Loucy (cell line): Measurements from ENCODE around the gene KCNQ5.

Experiments used
- H2AFZ ChIP-seq: fragments of 200-600 bp; sonication (generic); 2 replicates; pipeline ENCODE4 v1.6.0; 2016; ENCODE audit warnings: antibody characterized with exemption, mild to moderate bottlenecking, low read length, moderate library complexity
- H3F3A ChIP-seq: fragments of 200-600 bp; 2 replicates; pipeline ENCODE4 v1.6.0; 2016; ENCODE audit warnings: antibody characterized with exemption, low read depth, mild to moderate bottlenecking
- H3K27me3 ChIP-seq: fragments of 200-600 bp; sonication (generic); 2 replicates; pipeline ENCODE4 v1.6.1; 2014; ENCODE audit warnings: low read length, mild to moderate bottlenecking; ENCODE audit not compliant: insufficient read depth, poor library complexity, severe bottlenecking
- H3K36me3 ChIP-seq: fragments of 200-600 bp; sonication (generic); 2 replicates; pipeline ENCODE4 v1.6.1; 2016; ENCODE audit warnings: low read length; ENCODE audit not compliant: insufficient read depth
- H3K4me1 ChIP-seq: fragments of 200-600 bp; sonication (generic); 2 replicates; pipeline ENCODE4 v1.5.1; 2014; ENCODE audit warnings: low read length, mild to moderate bottlenecking; ENCODE audit not compliant: insufficient read depth, poor library complexity, severe bottlenecking
- H3K4me2 ChIP-seq: fragments of 200-600 bp; sonication (generic); 2 replicates; pipeline ENCODE4 v1.6.0; 2014; ENCODE audit warnings: antibody characterized with exemption, low read length, low read depth, mild to moderate bottlenecking; ENCODE audit not compliant: poor library complexity, severe bottlenecking
- H3K4me3 ChIP-seq: fragments of 200-600 bp; sonication (generic); 2 replicates; pipeline ENCODE4 v1.5.1; 2014; ENCODE audit warnings: low read length, mild to moderate bottlenecking, mixed read lengths; ENCODE audit not compliant: poor library complexity, severe bottlenecking
- H3K79me2 ChIP-seq: fragments of 200-600 bp; sonication (generic); 2 replicates; pipeline ENCODE4 v1.6.1; 2014; ENCODE audit warnings: low read length; ENCODE audit not compliant: insufficient read depth
- H3K9ac ChIP-seq: fragments of 200-600 bp; sonication (generic); 2 replicates; pipeline ENCODE4 v1.6.0; 2014; ENCODE audit warnings: mild to moderate bottlenecking, low read depth, low read length, moderate library complexity; ENCODE audit not compliant: poor library complexity, severe bottlenecking
- H3K9me2 ChIP-seq: fragments of 200-600 bp; sonication (generic); replicated peaks from 2 replicates; pipeline ENCODE4 v1.6.1; 2016; ENCODE audit warnings: low read depth, low read length, mixed read lengths
- H3K9me3 ChIP-seq: fragments of 200-600 bp; sonication (generic); 2 replicates; pipeline ENCODE4 v1.6.1; 2014; ENCODE audit warnings: mild to moderate bottlenecking, antibody characterized with exemption, low read length, low read depth; ENCODE audit not compliant: insufficient read depth
- H4K20me1 ChIP-seq: fragments of 200-600 bp; sonication (generic); 2 replicates; pipeline ENCODE4 v1.6.0; 2014; ENCODE audit warnings: antibody characterized with exemption, low read length, mild to moderate bottlenecking; ENCODE audit not compliant: insufficient read depth, poor library complexity, severe bottlenecking
- EZH2phosphoT487 ChIP-seq: fragments of 200-600 bp; IDR thresholded peaks from 2 replicates; pipeline ENCODE4 v1.6.1; 2018; ENCODE audit warnings: antibody characterized with exemption, mild to moderate bottlenecking, moderate library complexity, borderline replicate concordance
- TF ChIP-seq, protein P1 (sequence below): fragments of 200-600 bp; sonication (generic); conservative IDR thresholded peaks from 2 replicates; pipeline ENCODE4 v1.5.1; 2014; ENCODE audit warnings: mild to moderate bottlenecking, antibody characterized with exemption, low read length

The KCNQ5 gene

DNA sequence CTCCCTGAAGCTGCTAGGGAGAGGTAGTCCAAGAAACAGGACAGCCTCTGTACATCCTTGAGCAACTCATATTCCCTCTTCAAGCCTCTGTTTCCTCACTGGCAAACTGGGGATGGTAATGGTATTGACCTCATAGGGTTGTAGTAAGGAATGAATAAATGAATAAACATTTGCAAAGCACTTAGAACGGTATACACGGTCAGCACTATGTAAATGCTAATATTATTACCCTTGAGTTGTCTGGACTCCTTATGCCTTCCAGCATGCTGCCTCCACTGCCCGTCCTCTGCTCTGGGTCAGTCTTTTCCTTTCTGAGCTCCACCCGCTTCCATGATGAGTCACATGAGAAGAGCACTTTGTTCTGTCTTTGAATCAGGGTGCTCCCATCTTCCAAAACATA, 552.8 kb downstream of the KCNQ5 start:
- Histone ChIP-seq H3K4me3 (no peak overlapping the region), H3K4me1 (no peaks in the 10 kb centered on the region), H4K20me1 (no peaks in the 10 kb centered on the region), H3F3A (no peaks in the 10 kb centered on the region), H3K79me2 (no peaks in the 10 kb centered on the region), H2AFZ (no peak overlapping the region), H3K9me3 (no peaks in the 10 kb centered on the region), H3K36me3 (no peaks in the 10 kb centered on the region), H3K9ac (no peak overlapping the region), H3K27me3 (no peaks in the 10 kb centered on the region), H3K4me2 (no peak overlapping the region), H3K9me2 (no peaks in the 10 kb centered on the region)
- TF ChIP-seq, protein P1, sequence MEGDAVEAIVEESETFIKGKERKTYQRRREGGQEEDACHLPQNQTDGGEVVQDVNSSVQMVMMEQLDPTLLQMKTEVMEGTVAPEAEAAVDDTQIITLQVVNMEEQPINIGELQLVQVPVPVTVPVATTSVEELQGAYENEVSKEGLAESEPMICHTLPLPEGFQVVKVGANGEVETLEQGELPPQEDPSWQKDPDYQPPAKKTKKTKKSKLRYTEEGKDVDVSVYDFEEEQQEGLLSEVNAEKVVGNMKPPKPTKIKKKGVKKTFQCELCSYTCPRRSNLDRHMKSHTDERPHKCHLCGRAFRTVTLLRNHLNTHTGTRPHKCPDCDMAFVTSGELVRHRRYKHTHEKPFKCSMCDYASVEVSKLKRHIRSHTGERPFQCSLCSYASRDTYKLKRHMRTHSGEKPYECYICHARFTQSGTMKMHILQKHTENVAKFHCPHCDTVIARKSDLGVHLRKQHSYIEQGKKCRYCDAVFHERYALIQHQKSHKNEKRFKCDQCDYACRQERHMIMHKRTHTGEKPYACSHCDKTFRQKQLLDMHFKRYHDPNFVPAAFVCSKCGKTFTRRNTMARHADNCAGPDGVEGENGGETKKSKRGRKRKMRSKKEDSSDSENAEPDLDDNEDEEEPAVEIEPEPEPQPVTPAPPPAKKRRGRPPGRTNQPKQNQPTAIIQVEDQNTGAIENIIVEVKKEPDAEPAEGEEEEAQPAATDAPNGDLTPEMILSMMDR, result no peak
- no peak for TF ChIP-seq EZH2phosphoT487

DNA sequence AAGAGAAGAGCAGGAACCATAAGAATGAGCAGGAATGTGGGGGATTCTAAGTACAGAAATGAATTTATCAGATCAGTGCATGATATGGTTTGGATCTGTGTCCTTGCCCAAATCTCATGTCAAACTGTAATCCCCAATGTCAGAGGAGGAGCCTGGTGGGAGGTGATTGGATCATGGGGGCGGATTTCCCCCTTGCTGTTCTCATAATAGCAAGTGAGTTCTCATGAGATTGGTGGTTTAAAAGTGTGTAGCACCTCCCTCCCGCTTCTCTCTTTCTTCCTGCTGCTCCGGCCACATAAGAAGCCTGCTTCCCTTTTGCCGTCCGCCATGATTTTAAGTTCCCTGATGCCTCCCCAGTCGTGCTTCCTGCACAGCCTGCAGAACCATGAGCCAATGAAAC, 554.2 kb downstream of the KCNQ5 start:
- H4K20me1 ChIP-seq, result no peaks in the 10 kb centered on the region
- H3K36me3 ChIP-seq, result no peaks in the 10 kb centered on the region
- H3K9me3 ChIP-seq, result no peaks in the 10 kb centered on the region
- H3K4me3 ChIP-seq, result no peak overlapping the region
- H3K4me2 ChIP-seq, result no peak overlapping the region
- no peak overlapping the region for H2AFZ ChIP-seq
- H3K9me2 ChIP-seq, result no peaks in the 10 kb centered on the region
- no peaks in the 10 kb centered on the region for H3K27me3 ChIP-seq
- no peak for TF ChIP-seq EZH2phosphoT487
- TF ChIP-seq, protein P1, result no peak
- no peaks in the 10 kb centered on the region for H3K79me2 ChIP-seq
- no peaks in the 10 kb centered on the region for H3K4me1 ChIP-seq
- no peaks in the 10 kb centered on the region for H3F3A ChIP-seq
- no peak overlapping the region for H3K9ac ChIP-seq

DNA sequence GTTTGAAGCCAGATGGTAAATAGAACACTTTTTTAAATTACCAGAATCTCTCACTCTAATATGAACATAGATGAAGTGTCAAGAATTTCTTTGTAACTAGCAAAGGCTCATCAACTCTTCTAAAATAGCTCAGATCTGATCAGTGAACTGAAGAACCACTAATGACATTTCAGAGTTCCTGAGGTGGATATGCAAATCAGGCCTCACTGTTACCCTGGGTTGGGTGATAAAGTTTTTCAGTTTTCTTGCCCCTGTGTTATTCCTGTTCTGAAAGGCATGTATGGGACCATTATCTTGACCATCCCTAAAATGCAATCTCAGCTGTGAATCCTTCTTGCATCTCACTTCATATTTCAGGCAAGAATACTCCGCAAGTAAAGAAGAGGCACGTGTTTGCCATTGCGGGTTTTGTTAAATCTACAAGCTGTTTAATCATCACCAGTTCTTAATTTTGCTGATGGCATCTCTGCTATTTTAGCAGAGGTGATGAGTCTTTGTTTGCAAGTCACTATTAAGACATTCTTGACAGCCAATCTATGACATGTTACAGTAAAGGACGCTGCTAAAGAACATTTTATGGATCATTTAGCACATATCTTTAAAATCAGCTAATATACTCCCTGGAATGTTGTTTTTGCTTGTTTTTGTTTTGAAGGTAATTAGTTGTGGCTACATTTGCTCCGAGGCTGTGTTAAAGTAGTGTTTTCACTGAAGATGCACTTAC, 555.5 kb downstream of the KCNQ5 start:
- TF ChIP-seq EZH2phosphoT487, result no peak
- TF ChIP-seq, protein P1, result no peak
- no peaks in the 10 kb centered on the region for H3K27me3 ChIP-seq
- H3K9ac ChIP-seq, result no peak overlapping the region
- no peak overlapping the region for H3K4me3 ChIP-seq
- H3K9me2 ChIP-seq, result no peaks in the 10 kb centered on the region
- no peaks in the 10 kb centered on the region for H3K36me3 ChIP-seq
- no peak overlapping the region for H2AFZ ChIP-seq
- H4K20me1 ChIP-seq, result no peaks in the 10 kb centered on the region
- H3K4me1 ChIP-seq, result no peaks in the 10 kb centered on the region
- no peaks in the 10 kb centered on the region for H3F3A ChIP-seq
- no peaks in the 10 kb centered on the region for H3K79me2 ChIP-seq
- no peak overlapping the region for H3K4me2 ChIP-seq
- H3K9me3 ChIP-seq, result no peaks in the 10 kb centered on the region
